Measurements from ENCODE around the gene ANO8.

The ANO8 gene

DNA sequence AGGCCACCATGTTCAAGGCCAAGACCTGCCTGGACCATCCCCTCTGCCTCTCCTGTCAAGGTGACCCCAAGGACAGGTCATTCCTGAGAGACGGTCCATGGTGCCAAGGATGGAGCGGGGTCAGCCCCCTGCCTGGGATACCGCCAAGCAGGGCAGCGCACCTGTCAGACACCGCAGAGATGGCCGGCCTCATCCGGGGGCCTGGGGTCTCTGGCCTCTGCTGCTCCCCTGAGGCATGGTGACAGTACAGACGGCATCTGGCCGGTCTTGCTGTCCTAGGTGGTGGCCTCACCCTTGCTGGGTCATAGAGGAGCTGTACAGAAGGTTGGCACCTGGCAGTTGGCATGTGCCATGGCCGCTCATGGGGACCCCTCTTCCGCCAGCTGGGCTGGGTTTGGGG is 14.2 kb downstream of the ANO8 start:
- no peak overlapping the region for H3K4me2 ChIP-seq (ENCODE audit: low read length, poor library complexity, severe bottlenecking)
- 90% methylated on average over 11 of the region's 11 CpGs for WGBS
- H3K14ac ChIP-seq (ENCODE audit: low read length in 2 of 2), result no peak overlapping the region
- H3K4me3 ChIP-seq (ENCODE audit: insufficient read depth in 1 of 2, low read depth in 1 of 2, low read length in 2 of 2), result no peak overlapping the region
- no peak overlapping the region for H3K23ac ChIP-seq (ENCODE audit: low read length in 2 of 2)
- H2BK12ac ChIP-seq (ENCODE audit: low read length in 2 of 2), result no peak overlapping the region
- H3K9me3 ChIP-seq (ENCODE audit: control insufficient read depth, low read length), result no peaks in the 10 kb centered on the region
- H2BK15ac ChIP-seq (ENCODE audit: low read depth, poor library complexity, severe bottlenecking), result no peak overlapping the region
- H3K36me3 ChIP-seq (ENCODE audit: control insufficient read depth in 1 of 2, insufficient read depth in 2 of 2, low read depth in 1 of 2, low read length in 2 of 2), result peaks cover 38 to 86% of the 10 kb centered on the region in 2 experiments
- H3K79me1 ChIP-seq (replicated peaks; ENCODE audit: low read length, poor library complexity, severe bottlenecking), result peaks cover 34% of the 10 kb centered on the region
- no peak overlapping the region for H4K8ac ChIP-seq (ENCODE audit: low read length)
- no peak for DNase-seq
- H3K27ac ChIP-seq (ENCODE audit: low read length, poor library complexity, severe bottlenecking), result no peak overlapping the region
- peaks cover 4% of the 10 kb centered on the region for H3K4me1 ChIP-seq (ENCODE audit: control insufficient read depth, insufficient read depth, low read depth, low read length)
- H2AFZ ChIP-seq (ENCODE audit: low read depth, low read length), result no peak overlapping the region
- no peak overlapping the region for H2AK5ac ChIP-seq (ENCODE audit: low read length, severe bottlenecking)
- no peak overlapping the region for H3K18ac ChIP-seq (ENCODE audit: low read depth in 1 of 2, low read length in 2 of 2)
- H3K9ac ChIP-seq (ENCODE audit: low read length), result no peak overlapping the region
- H2BK120ac ChIP-seq (ENCODE audit: low read depth, low read length), result no peak overlapping the region
- peak overlapping the region; percentile 15 for H4K91ac ChIP-seq (ENCODE audit: low read length)
- H3K27me3 ChIP-seq (ENCODE audit: control insufficient read depth in 1 of 2, insufficient read depth in 1 of 2, low read length in 2 of 2), result no peaks in the 10 kb centered on the region
- H3K4ac ChIP-seq (ENCODE audit: low read depth in 1 of 2, low read length in 2 of 2), result no peak overlapping the region
- H2BK5ac ChIP-seq (ENCODE audit: low read depth, low read length, poor library complexity, severe bottlenecking), result no peak overlapping the region

DNA sequence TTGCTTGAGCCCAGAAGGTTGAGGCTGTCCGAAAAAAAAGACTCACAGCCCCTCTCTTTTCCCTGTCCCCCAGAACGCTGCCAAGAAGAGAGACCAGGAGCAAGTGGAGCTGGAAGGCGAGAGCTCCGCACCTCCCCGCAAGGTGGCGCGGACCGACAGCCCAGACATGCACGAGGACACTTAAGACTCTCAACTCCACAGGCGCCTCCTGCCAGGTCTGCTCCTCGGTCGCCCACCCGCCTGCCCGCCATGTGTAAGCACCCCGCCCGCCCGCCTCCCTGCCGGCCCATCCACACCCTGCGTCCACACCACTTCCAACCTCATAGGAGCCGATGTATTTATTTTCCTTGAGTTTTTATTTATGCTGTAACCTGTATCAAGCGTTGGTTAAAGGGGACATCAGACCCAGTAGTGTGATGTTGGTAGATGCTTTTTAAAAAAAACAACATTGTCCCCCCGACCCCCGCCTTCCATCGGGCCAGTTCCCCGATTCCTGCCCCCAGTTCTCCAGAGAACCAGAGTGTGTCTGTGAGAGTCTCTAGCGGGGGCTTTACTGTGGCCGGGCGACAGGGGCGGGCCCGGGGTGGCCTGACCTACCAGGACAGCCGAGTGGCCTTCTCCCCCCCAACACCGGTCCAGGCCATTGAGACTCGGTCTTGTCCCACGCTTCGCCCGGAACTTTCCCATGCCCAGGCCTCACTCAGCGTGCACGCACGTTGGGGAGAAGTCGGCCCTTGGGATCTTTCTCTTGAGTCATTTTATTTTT is 15.0 kb downstream of the ANO8 start:
- Histone ChIP-seq H2BK12ac (ENCODE audit: low read length in 2 of 2) (no peak overlapping the region), H2BK5ac (ENCODE audit: low read depth, low read length, poor library complexity, severe bottlenecking) (no peak overlapping the region), H3K36me3 (ENCODE audit: control insufficient read depth in 1 of 2, insufficient read depth in 2 of 2, low read depth in 1 of 2, low read length in 2 of 2) (peaks cover 45 to 82% of the 10 kb centered on the region in 2 experiments), H3K27ac (ENCODE audit: low read length, poor library complexity, severe bottlenecking) (no peak overlapping the region), H3K4ac (ENCODE audit: low read depth in 1 of 2, low read length in 2 of 2) (no peak overlapping the region), H3K79me1 (replicated peaks; ENCODE audit: low read length, poor library complexity, severe bottlenecking) (peaks cover 36% of the 10 kb centered on the region), H3K14ac (ENCODE audit: low read length in 2 of 2) (no peak overlapping the region), H3K4me3 (ENCODE audit: insufficient read depth in 1 of 2, low read depth in 1 of 2, low read length in 2 of 2) (no peak overlapping the region), H3K27me3 (ENCODE audit: control insufficient read depth in 1 of 2, insufficient read depth in 1 of 2, low read length in 2 of 2) (no peaks in the 10 kb centered on the region), H3K9ac (ENCODE audit: low read length) (no peak overlapping the region), H2BK120ac (ENCODE audit: low read depth, low read length) (no peak overlapping the region), H3K18ac (ENCODE audit: low read depth in 1 of 2, low read length in 2 of 2) (no peak overlapping the region), H3K4me1 (ENCODE audit: control insufficient read depth, insufficient read depth, low read depth, low read length) (peaks cover 4% of the 10 kb centered on the region), H3K4me2 (ENCODE audit: low read length, poor library complexity, severe bottlenecking) (no peak overlapping the region), H2AK5ac (ENCODE audit: low read length, severe bottlenecking) (no peak overlapping the region), H4K91ac (ENCODE audit: low read length) (no peak overlapping the region), H2AFZ (ENCODE audit: low read depth, low read length) (no peak overlapping the region), H3K23ac (ENCODE audit: low read length in 2 of 2) (no peak overlapping the region), H2BK15ac (ENCODE audit: low read depth, poor library complexity, severe bottlenecking) (no peak overlapping the region), H3K9me3 (ENCODE audit: control insufficient read depth, low read length) (no peaks in the 10 kb centered on the region), H4K8ac (ENCODE audit: low read length) (no peak overlapping the region)
- WGBS, result 95% methylated on average over 37 of the region's 40 CpGs
- DNase-seq, result no peak

DNA sequence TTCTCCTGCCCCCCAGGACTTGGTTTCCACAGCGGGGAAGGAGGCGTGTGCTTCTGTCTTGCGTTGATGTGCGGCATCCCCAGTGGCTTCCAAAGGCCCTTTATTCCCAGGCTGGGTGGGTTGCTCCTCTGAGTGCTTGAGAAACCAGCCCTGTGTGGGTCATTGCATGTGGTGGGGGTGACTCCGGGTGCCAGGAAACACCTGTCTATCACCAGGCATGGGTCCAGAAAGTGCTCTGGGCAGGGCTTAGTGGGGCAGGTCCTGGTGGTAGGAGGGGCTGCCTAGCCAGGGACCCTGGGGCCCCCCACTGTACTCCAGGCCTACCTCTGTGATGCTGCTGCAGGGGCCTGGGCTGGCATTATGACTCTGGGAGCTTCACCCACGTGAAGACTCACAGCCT is 15.7 kb downstream of the ANO8 start:
- WGBS, result 97% methylated on average over 6 of the region's 6 CpGs

DNA sequence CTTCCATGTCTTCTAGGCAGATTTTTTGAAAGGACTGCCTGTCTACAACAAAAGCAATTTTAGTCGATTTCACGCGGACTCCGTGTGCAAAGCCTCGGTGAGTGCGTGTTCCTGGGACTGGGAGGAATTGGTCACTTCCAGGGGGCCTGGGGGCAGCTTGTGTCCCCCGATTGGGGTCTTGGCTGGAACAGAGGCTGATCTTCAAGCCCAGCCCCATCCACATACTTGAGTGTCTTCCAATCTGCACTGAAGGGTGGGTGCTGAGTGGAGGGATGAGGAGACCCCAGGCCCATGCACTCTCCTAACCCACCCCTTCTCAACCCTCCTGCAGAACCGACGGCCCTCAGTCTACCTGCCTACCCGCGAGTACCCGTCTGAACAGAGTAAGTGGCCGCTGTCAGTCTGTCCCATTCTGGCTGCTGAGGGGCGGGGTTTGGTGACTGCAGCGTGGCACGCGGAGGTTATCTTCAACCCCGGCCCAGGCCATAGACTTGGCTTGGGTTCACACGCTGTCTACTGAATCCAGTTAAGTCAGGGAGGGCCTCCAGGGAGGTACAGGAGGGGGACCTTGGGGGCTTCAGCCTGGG is 20.6 kb downstream of the ANO8 start:
- no peak overlapping the region for H4K91ac ChIP-seq (ENCODE audit: low read length)
- no peak overlapping the region for H4K8ac ChIP-seq (ENCODE audit: low read length)
- H3K4ac ChIP-seq (ENCODE audit: low read depth in 1 of 2, low read length in 2 of 2), result no peak overlapping the region
- H3K4me2 ChIP-seq (ENCODE audit: low read length, poor library complexity, severe bottlenecking), result no peak overlapping the region
- H2AK5ac ChIP-seq (ENCODE audit: low read length, severe bottlenecking), result no peak overlapping the region
- no peaks in the 10 kb centered on the region for H3K27me3 ChIP-seq (ENCODE audit: control insufficient read depth in 1 of 2, insufficient read depth in 1 of 2, low read length in 2 of 2)
- H3K9ac ChIP-seq (ENCODE audit: low read length), result no peak overlapping the region
- peaks cover 29% of the 10 kb centered on the region for H3K79me1 ChIP-seq (replicated peaks; ENCODE audit: low read length, poor library complexity, severe bottlenecking)
- H3K27ac ChIP-seq (ENCODE audit: low read length, poor library complexity, severe bottlenecking), result no peak overlapping the region
- H3K36me3 ChIP-seq (ENCODE audit: control insufficient read depth in 1 of 2, insufficient read depth in 2 of 2, low read depth in 1 of 2, low read length in 2 of 2), result peaks cover 29 to 59% of the 10 kb centered on the region in 2 experiments
- H3K9me3 ChIP-seq (ENCODE audit: control insufficient read depth, low read length), result no peaks in the 10 kb centered on the region
- H3K23ac ChIP-seq (ENCODE audit: low read length in 2 of 2), result no peak overlapping the region
- no peak for DNase-seq
- no peak overlapping the region for H3K18ac ChIP-seq (ENCODE audit: low read depth in 1 of 2, low read length in 2 of 2)
- H3K14ac ChIP-seq (ENCODE audit: low read length in 2 of 2), result no peak overlapping the region
- no peak overlapping the region for H2BK15ac ChIP-seq (ENCODE audit: low read depth, poor library complexity, severe bottlenecking)
- no peak overlapping the region for H2BK5ac ChIP-seq (ENCODE audit: low read depth, low read length, poor library complexity, severe bottlenecking)
- no peak overlapping the region for H2BK12ac ChIP-seq (ENCODE audit: low read length in 2 of 2)
- no peak overlapping the region for H2BK120ac ChIP-seq (ENCODE audit: low read depth, low read length)
- no peak overlapping the region for H3K4me3 ChIP-seq (ENCODE audit: insufficient read depth in 1 of 2, low read depth in 1 of 2, low read length in 2 of 2)
- no peak overlapping the region for H2AFZ ChIP-seq (ENCODE audit: low read depth, low read length)
- WGBS, result over 99% methylated on average over 19 of the region's 19 CpGs
- H3K4me1 ChIP-seq (ENCODE audit: control insufficient read depth, insufficient read depth, low read depth, low read length), result peaks cover 28% of the 10 kb centered on the region

More for the DNA sequence above, 15.7 kb downstream of the ANO8 start:
- DNase-seq, result no peak
- H3K79me1 ChIP-seq (replicated peaks; ENCODE audit: low read length, poor library complexity, severe bottlenecking), result peaks cover 42% of the 10 kb centered on the region
- H3K18ac ChIP-seq (ENCODE audit: low read depth in 1 of 2, low read length in 2 of 2), result no peak overlapping the region
- peaks cover 4% of the 10 kb centered on the region for H3K4me1 ChIP-seq (ENCODE audit: control insufficient read depth, insufficient read depth, low read depth, low read length)
- no peak overlapping the region for H4K8ac ChIP-seq (ENCODE audit: low read length)
- H4K91ac ChIP-seq (ENCODE audit: low read length), result no peak overlapping the region
- H3K36me3 ChIP-seq (ENCODE audit: control insufficient read depth in 1 of 2, insufficient read depth in 2 of 2, low read depth in 1 of 2, low read length in 2 of 2), result peaks cover 52 to 82% of the 10 kb centered on the region in 2 experiments
- H3K4ac ChIP-seq (ENCODE audit: low read depth in 1 of 2, low read length in 2 of 2), result no peak overlapping the region
- H3K9ac ChIP-seq (ENCODE audit: low read length), result no peak overlapping the region
- no peak overlapping the region for H3K23ac ChIP-seq (ENCODE audit: low read length in 2 of 2)
- H2BK12ac ChIP-seq (ENCODE audit: low read length in 2 of 2), result no peak overlapping the region
- no peaks in the 10 kb centered on the region for H3K9me3 ChIP-seq (ENCODE audit: control insufficient read depth, low read length)
- no peak overlapping the region for H3K27ac ChIP-seq (ENCODE audit: low read length, poor library complexity, severe bottlenecking)
- H3K4me3 ChIP-seq (ENCODE audit: insufficient read depth in 1 of 2, low read depth in 1 of 2, low read length in 2 of 2), result no peak overlapping the region
- no peak overlapping the region for H2BK15ac ChIP-seq (ENCODE audit: low read depth, poor library complexity, severe bottlenecking)
- no peak overlapping the region for H2AK5ac ChIP-seq (ENCODE audit: low read length, severe bottlenecking)
- no peaks in the 10 kb centered on the region for H3K27me3 ChIP-seq (ENCODE audit: control insufficient read depth in 1 of 2, insufficient read depth in 1 of 2, low read length in 2 of 2)
- H2AFZ ChIP-seq (ENCODE audit: low read depth, low read length), result no peak overlapping the region
- H2BK5ac ChIP-seq (ENCODE audit: low read depth, low read length, poor library complexity, severe bottlenecking), result no peak overlapping the region
- no peak overlapping the region for H2BK120ac ChIP-seq (ENCODE audit: low read depth, low read length)
- H3K14ac ChIP-seq (ENCODE audit: low read length in 2 of 2), result no peak overlapping the region
- no peak overlapping the region for H3K4me2 ChIP-seq (ENCODE audit: low read length, poor library complexity, severe bottlenecking)

Measured in mesenchymal stem cell (in vitro differentiated cells and primary cell).